Ascending aorta (tissue), 2 donors: ENCODE measurements around the gene MAMDC4. TPM values are rescaled to one million over a fixed set of nuclear protein-coding genes. Genes with fewer than 3 reads are reported as not detected.
"Not testable (repeated sequence)": the region's sequence is repeated elsewhere in the genome, so short reads cannot be mapped to it uniquely, and the experiment has no call there.

Experiments
- DNase-seq, 2 donors: peaks; one replicate each; pipeline ENCODE4 v3.0.0-alpha.2; 2019; ENCODE audit warnings: low spot score in 2 of 2
- H3K27ac ChIP-seq, 2 donors: fragments of 200-600 bp; sonication (generic); one replicate each; pipeline ENCODE4 v1.5.1; 2016 to 2017; ENCODE audit warnings: mild to moderate bottlenecking in 1 of 2
- H3K27me3 ChIP-seq: fragments of 200-600 bp; sonication (generic); one replicate; pipeline ENCODE4 v1.5.1; 2017
- H3K36me3 ChIP-seq, 2 donors: fragments of 200-600 bp; sonication (generic); one replicate each; pipeline ENCODE4 v1.5.1; 2016
- H3K4me1 ChIP-seq, 2 donors: fragments of 200-600 bp; sonication (generic); one replicate each; pipeline ENCODE4 v1.5.1; 2016 to 2017; ENCODE audit warnings: mild to moderate bottlenecking in 1 of 2
- H3K4me3 ChIP-seq, 2 donors: fragments of 200-600 bp; sonication (generic); one replicate each; pipeline ENCODE4 v1.5.1; 2016 to 2017; ENCODE audit warnings: mild to moderate bottlenecking in 1 of 2
- H3K9me3 ChIP-seq, 2 donors: fragments of 200-600 bp; sonication (generic); one replicate each; pipeline ENCODE4 v1.5.1; 2016
- intact Hi-C: fragments of 100-400 bp; cut with DNase I; formaldehyde crosslinking; loops from one replicate; pipeline ENCODE4 v1.15.1; 2023
- total RNA-seq: library from RNA; depleted of rRNA; stranded (reverse); fragments of >200 nt; gene quantifications from one replicate; pipeline ENCODE4 v1.1.0, GENCODE V29; 2016
- TF ChIP-seq, protein P1 (sequence below), 3 experiments: fragments of 200-600 bp in 2 of 3; fragments of 450-650 bp in 1 of 3; sonication (generic) in 2 of 3; IDR thresholded peaks; one replicate each; pipeline ENCODE4 v1.5.1; 2016 to 2019; ENCODE audit warnings: antibody characterized with exemption in 3 of 3, mild to moderate bottlenecking in 1 of 3, moderate library complexity in 1 of 3

The MAMDC4 gene
- total RNA-seq, 1 donor from 2014 or later, result 5.0 TPM

- Histone ChIP-seq H3K9me3 (no peaks in the 10 kb centered on the region), H3K4me1 (no peaks in the 10 kb centered on the region), H3K36me3 (no peaks in the 10 kb centered on the region), H3K4me3 (no peak overlapping the region), H3K27me3 (no peaks in the 10 kb centered on the region), H3K27ac (no peak overlapping the region)
- intact Hi-C loops, result no loop called here
- no peak for DNase-seq
- TF ChIP-seq, protein P1, sequence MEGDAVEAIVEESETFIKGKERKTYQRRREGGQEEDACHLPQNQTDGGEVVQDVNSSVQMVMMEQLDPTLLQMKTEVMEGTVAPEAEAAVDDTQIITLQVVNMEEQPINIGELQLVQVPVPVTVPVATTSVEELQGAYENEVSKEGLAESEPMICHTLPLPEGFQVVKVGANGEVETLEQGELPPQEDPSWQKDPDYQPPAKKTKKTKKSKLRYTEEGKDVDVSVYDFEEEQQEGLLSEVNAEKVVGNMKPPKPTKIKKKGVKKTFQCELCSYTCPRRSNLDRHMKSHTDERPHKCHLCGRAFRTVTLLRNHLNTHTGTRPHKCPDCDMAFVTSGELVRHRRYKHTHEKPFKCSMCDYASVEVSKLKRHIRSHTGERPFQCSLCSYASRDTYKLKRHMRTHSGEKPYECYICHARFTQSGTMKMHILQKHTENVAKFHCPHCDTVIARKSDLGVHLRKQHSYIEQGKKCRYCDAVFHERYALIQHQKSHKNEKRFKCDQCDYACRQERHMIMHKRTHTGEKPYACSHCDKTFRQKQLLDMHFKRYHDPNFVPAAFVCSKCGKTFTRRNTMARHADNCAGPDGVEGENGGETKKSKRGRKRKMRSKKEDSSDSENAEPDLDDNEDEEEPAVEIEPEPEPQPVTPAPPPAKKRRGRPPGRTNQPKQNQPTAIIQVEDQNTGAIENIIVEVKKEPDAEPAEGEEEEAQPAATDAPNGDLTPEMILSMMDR (IDR thresholded peaks at IDR 0.05), result no peak
Measured at GRCh38 chr9:136880651-136881050, 28.5 kb downstream of the MAMDC4 start.

- no peaks in the 10 kb centered on the region for H3K9me3 ChIP-seq
- no peaks in the 10 kb centered on the region for H3K27me3 ChIP-seq
- no peaks in the 10 kb centered on the region for H3K4me1 ChIP-seq
- no peak for DNase-seq
- H3K27ac ChIP-seq, result no peak overlapping the region
- no peak overlapping the region for H3K4me3 ChIP-seq
- H3K36me3 ChIP-seq, result no peaks in the 10 kb centered on the region
- intact Hi-C loops, result no loop called here
- TF ChIP-seq, protein P1 (IDR thresholded peaks at IDR 0.05), result no peak
Measured at GRCh38 chr9:136881691-136882108, 29.6 kb downstream of the MAMDC4 start.

- H3K36me3 ChIP-seq, result no peaks in the 10 kb centered on the region
- H3K4me3 ChIP-seq, result peak overlapping the region in 1 of 2 donors; percentile 18
- H3K9me3 ChIP-seq, result no peaks in the 10 kb centered on the region
- H3K27ac ChIP-seq, result no peak overlapping the region
- H3K4me1 ChIP-seq, result peaks cover 0 to 3% of the 10 kb centered on the region in 2 donors
- intact Hi-C loops, result no loop called here
- TF ChIP-seq, protein P1 (IDR thresholded peaks at IDR 0.05), result no peak
- peak; percentile 24 to 80 for DNase-seq
- no peaks in the 10 kb centered on the region for H3K27me3 ChIP-seq
Measured at GRCh38 chr9:136882109-136882946, 30.2 kb downstream of the MAMDC4 start.

GRCh38 chr9:136882947-136883283, 30.8 kb downstream of the MAMDC4 start:
- H3K27ac ChIP-seq, H3K4me3 ChIP-seq, H3K4me1 ChIP-seq, H3K27me3 ChIP-seq, intact Hi-C loops, H3K36me3 ChIP-seq, H3K9me3 ChIP-seq, DNase-seq: not testable (repeated sequence)

DNA sequence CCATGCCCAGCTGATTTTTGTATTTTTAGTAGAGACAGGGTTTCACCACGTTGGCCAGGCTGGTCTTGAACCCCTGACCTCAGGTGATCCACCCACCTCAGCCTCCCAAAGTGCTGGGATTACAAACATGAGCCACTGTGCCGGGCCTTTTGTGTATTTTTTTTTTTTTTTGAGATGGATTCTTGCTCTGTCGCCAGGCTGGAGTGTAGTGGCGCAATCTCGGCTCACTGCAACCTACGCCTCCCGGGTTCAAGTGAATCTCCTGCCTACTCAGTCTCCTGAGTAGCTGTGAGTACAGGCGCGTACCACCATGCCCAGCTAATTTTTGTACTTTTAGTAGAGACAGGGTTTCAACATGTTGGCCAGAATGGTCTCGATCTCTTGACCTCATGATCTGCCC, 31.5 kb downstream of the MAMDC4 start:
- intact Hi-C loops, H3K36me3 ChIP-seq, H3K9me3 ChIP-seq, H3K4me3 ChIP-seq, DNase-seq, H3K27ac ChIP-seq, H3K4me1 ChIP-seq, H3K27me3 ChIP-seq: not testable (repeated sequence)

DNA sequence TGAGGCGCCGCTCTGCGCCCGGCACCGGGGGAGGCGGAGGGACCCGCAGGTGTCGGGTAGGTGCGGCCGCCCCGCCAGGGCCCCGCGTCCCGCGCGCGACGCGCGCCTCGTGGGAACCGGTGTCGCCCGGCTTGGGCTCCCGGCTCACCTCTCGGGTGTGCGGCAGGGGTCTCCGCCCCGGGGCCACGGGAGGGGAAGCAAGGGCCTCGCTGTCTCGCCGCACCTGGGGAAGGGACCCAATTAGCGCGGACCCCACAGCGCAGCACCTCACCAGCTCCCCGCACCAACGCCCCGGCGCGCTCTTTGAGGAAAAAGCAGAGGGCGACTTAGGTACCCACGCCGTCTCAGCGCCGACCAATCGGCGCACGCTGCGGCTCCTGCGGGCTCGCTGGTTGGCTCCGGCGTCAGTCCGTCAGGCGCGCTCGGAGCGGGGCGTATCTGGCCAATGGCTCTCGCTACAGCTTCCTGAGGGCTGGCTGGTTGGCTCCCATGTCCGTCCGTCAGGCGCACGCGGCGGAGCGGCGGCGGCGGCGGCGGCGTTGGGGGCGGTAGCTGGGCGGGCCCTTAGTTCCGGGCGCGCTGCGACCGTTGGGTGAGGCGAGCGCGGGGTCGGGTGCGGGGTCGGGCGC, 33.9 kb downstream of the MAMDC4 start, which contains the start of gene TRAF2:
Gene TRAF2 (plus strand): TSS at position 567 of the 629 bp plus-strand sequence. CDS start 12,225 bp downstream, outside the sequence.
- TF ChIP-seq, protein P1 (IDR thresholded peaks at IDR 0.05), result peak in 1 of 3 experiments; percentile 30
- Histone ChIP-seq H3K36me3 (no peaks in the 10 kb centered on the region), H3K4me3 (peak within 1 kb of the TSS; percentile 89 to 96), H3K9me3 (no peaks in the 10 kb centered on the region), H3K27ac (peak within 1 kb of the TSS; percentile 76 to 78), H3K4me1 (peaks cover 0 to 8% of the 10 kb centered on the region in 2 donors), H3K27me3 (no peaks in the 10 kb centered on the region)
- DNase-seq, result peak; percentile 88 to 98
- intact Hi-C loops, result loop anchor here (1.0 to 5.0 kb wide), 5 partner anchors 20 to 111 kb away; partner anchors contain the start of genes CLIC3, EDF1, FBXW5 and PHPT1
